ENCODE results near the gene TCP11L2. TPM values are rescaled to one million over a fixed set of nuclear protein-coding genes. Genes with fewer than 3 reads are reported as not detected.

Gene TCP11L2
- polyA plus RNA-seq, 1 donor from 2014 or later: 16.6 TPM

GRCh38 chr12:106300761-106301160 lies 1.8 kb upstream of the TCP11L2 start:
- no peaks in the 10 kb centered on the region for H3F3A ChIP-seq (ENCODE audit: insufficient read depth, low read length, poor library complexity, severe bottlenecking)
- H3K9me2 ChIP-seq (ENCODE audit: insufficient read depth, low read length): no peaks in the 10 kb centered on the region
- no peaks in the 10 kb centered on the region for H4K20me1 ChIP-seq (ENCODE audit: insufficient read depth)
- H3K4me3 ChIP-seq (ENCODE audit: low read length): no peak overlapping the region
- no peak overlapping the region for H3K4me2 ChIP-seq (ENCODE audit: low read length)
- H2AFZ ChIP-seq (ENCODE audit: low read depth, low read length): no peak overlapping the region
- no peak overlapping the region for H3K27ac ChIP-seq (ENCODE audit: low read length)
- H3K9me3 ChIP-seq (ENCODE audit: low read length): no peaks in the 10 kb centered on the region
- no peaks in the 10 kb centered on the region for H3K27me3 ChIP-seq (ENCODE audit: insufficient read depth, low read depth, low read length)
- no peaks in the 10 kb centered on the region for H3K79me2 ChIP-seq (replicated peaks; ENCODE audit: insufficient read depth, low read length)
- H3K36me3 ChIP-seq (ENCODE audit: insufficient read depth, low read length): no peaks in the 10 kb centered on the region
- TF ChIP-seq POLR2AphosphoS5 (IDR thresholded peaks at IDR 0.05) (no peak), CTCF (IDR thresholded peaks at IDR 0.05; ENCODE audit: poor library complexity, severe bottlenecking) (no peak), RAD21 (conservative IDR thresholded peaks at IDR 0.05) (no peak), TAF1 (IDR thresholded peaks at IDR 0.05; ENCODE audit: low read depth) (no peak), EP300 (conservative IDR thresholded peaks at IDR 0.05; ENCODE audit: poor library complexity, severe bottlenecking) (no peak), SMC3 (conservative IDR thresholded peaks at IDR 0.05; ENCODE audit: poor library complexity) (no peak), REST (IDR thresholded peaks at IDR 0.05; ENCODE audit: borderline replicate concordance) (no peak), EZH2 (IDR thresholded peaks at IDR 0.05; ENCODE audit: borderline replicate concordance, insufficient read depth, low read length, poor library complexity, severe bottlenecking) (no peak), MXI1 (conservative IDR thresholded peaks at IDR 0.05; ENCODE audit: poor library complexity, severe bottlenecking) (no peak)
- no peak overlapping the region for H3K9ac ChIP-seq (ENCODE audit: low read length)

GRCh38 chr12:106301241-106301610 lies 1.3 kb upstream of the TCP11L2 start:
- Histone ChIP-seq H3K9me3 (ENCODE audit: low read length) (no peaks in the 10 kb centered on the region), H3K27ac (ENCODE audit: low read length) (no peak overlapping the region), H4K20me1 (ENCODE audit: insufficient read depth) (no peaks in the 10 kb centered on the region), H3K27me3 (ENCODE audit: insufficient read depth, low read depth, low read length) (no peaks in the 10 kb centered on the region), H3F3A (ENCODE audit: insufficient read depth, low read length, poor library complexity, severe bottlenecking) (no peaks in the 10 kb centered on the region), H3K9ac (ENCODE audit: low read length) (no peak overlapping the region), H3K4me3 (ENCODE audit: low read length) (no peak overlapping the region), H3K9me2 (ENCODE audit: insufficient read depth, low read length) (no peaks in the 10 kb centered on the region), H3K79me2 (replicated peaks; ENCODE audit: insufficient read depth, low read length) (no peaks in the 10 kb centered on the region), H2AFZ (ENCODE audit: low read depth, low read length) (no peak overlapping the region), H3K4me2 (ENCODE audit: low read length) (no peak overlapping the region), H3K36me3 (ENCODE audit: insufficient read depth, low read length) (no peaks in the 10 kb centered on the region)
- TF ChIP-seq EZH2 (IDR thresholded peaks at IDR 0.05; ENCODE audit: borderline replicate concordance, insufficient read depth, low read length, poor library complexity, severe bottlenecking) (no peak), RAD21 (conservative IDR thresholded peaks at IDR 0.05) (no peak), MXI1 (conservative IDR thresholded peaks at IDR 0.05; ENCODE audit: poor library complexity, severe bottlenecking) (no peak), TAF1 (IDR thresholded peaks at IDR 0.05; ENCODE audit: low read depth) (no peak), POLR2AphosphoS5 (IDR thresholded peaks at IDR 0.05) (no peak), CTCF (IDR thresholded peaks at IDR 0.05; ENCODE audit: poor library complexity, severe bottlenecking) (no peak), REST (IDR thresholded peaks at IDR 0.05; ENCODE audit: borderline replicate concordance) (no peak)

Measured in neural cell (in vitro differentiated cells).